AG04450 (cell line): Measurements from ENCODE around the gene FASTKD1. TPM values are rescaled to one million over a fixed set of nuclear protein-coding genes. Genes with fewer than 3 reads are reported as not detected.
"Not testable (repeated sequence)": the region's sequence is repeated elsewhere in the genome, so short reads cannot be mapped to it uniquely, and the experiment has no call there.

Experiments
- CTCF ChIA-PET: fragments of 300-600, 350-600 bp; formaldehyde crosslinking; extraction: SDS; loops from one replicate; lab custom pipeline; 2022; ENCODE audit warnings: antibody characterized with exemption, inconsistent platforms; lab: Charles Lee
- POLR2A ChIA-PET: fragments of 350-600 bp; formaldehyde crosslinking; extraction: SDS; loops from one replicate; lab custom pipeline; 2021; ENCODE audit warnings: antibody characterized with exemption, inconsistent platforms; lab: Yijun Ruan, JAX
- DNase-seq: peaks from one replicate; pipeline ENCODE4 v3.0.0-alpha.2; 2011; ENCODE audit warnings: low read depth, low spot score
- H3K27ac ChIP-seq: one replicate; pipeline ENCODE4 v1.5.1; 2012; ENCODE audit warnings: low read depth, low read length, control low read depth
- H3K27me3 ChIP-seq: one replicate; pipeline ENCODE4 v1.6.0; 2012; ENCODE audit warnings: low read length; ENCODE audit not compliant: control insufficient read depth, insufficient read depth
- H3K4me3 ChIP-seq: 2 replicates; pipeline ENCODE4 v1.5.1; 2011; ENCODE audit warnings: mild to moderate bottlenecking, low read depth, low read length, control low read depth
- H3K9me3 ChIP-seq: 2 replicates; pipeline ENCODE4 v1.5.1; 2012; ENCODE audit warnings: low read length; ENCODE audit not compliant: control insufficient read depth, insufficient read depth
- CTCF ChIP-seq: IDR thresholded peaks from 2 replicates; pipeline ENCODE4 v1.5.1; 2011; ENCODE audit warnings: low read depth, low read length, control low read depth, inconsistent platforms
- polyA plus RNA-seq: library from polyadenylated mRNA; depleted of rRNA; stranded (reverse); fragments of >200 nt; gene quantifications from 2 replicates; pipeline ENCODE4 v1.2.3, GENCODE V29; 2011

FASTKD1 gene
- polyA plus RNA-seq, 1 experiment = 23.1 TPM

- ChIA-PET POLR2A (no interaction called here), CTCF (interaction anchor here (1.4 kb wide), 1 partner anchor 120 kb away, joined by 3 read pairs; no protein-coding TSS in a partner anchor)
- DNase-seq = no peak
These were observed 2.1 kb downstream of the FASTKD1 start for GRCh38 chr2:169571571-169571970.

GRCh38 chr2:169570752-169571151 lies 2.9 kb downstream of the FASTKD1 start:
- H3K27me3 ChIP-seq, DNase-seq, CTCF ChIA-PET, POLR2A ChIA-PET, H3K27ac ChIP-seq, H3K9me3 ChIP-seq, H3K4me3 ChIP-seq: not testable (repeated sequence)

More at GRCh38 chr2:169571571-169571970, 2.1 kb downstream of the FASTKD1 start:
- Histone ChIP-seq H3K9me3 (no peaks in the 10 kb centered on the region; the same call in 1 of the 2 replicates), H3K27ac (no peak overlapping the region), H3K27me3 (no peaks in the 10 kb centered on the region), H3K4me3 (no peak overlapping the region)
- no peak for TF ChIP-seq CTCF

DNA sequence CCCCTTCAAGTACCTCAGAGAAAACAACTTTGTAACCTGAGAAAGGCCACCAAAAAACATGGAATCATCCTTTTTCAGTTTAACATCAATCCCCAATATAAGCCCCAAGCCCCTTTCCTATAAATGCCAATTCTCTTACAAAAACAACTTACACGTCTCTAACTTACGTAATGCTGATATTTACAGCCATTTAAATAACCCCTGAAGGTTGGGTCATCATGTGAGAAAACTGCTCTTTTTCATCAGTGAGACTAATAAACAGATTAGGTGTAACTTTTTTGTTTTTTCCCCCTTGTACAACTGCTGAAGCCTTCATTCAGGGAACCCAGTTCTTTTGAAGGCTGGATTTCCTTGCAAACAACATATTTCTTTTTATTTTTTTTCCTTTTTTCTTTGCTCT lies 3.7 kb downstream of the FASTKD1 start:
- no peak for TF ChIP-seq CTCF
- no peaks in the 10 kb centered on the region for H3K27me3 ChIP-seq
- no peak overlapping the region for H3K27ac ChIP-seq
- no peak for DNase-seq
- no peaks in the 10 kb centered on the region for H3K9me3 ChIP-seq
- CTCF ChIA-PET = no interaction called here
- H3K4me3 ChIP-seq = no peak overlapping the region
- POLR2A ChIA-PET = no interaction called here

DNA sequence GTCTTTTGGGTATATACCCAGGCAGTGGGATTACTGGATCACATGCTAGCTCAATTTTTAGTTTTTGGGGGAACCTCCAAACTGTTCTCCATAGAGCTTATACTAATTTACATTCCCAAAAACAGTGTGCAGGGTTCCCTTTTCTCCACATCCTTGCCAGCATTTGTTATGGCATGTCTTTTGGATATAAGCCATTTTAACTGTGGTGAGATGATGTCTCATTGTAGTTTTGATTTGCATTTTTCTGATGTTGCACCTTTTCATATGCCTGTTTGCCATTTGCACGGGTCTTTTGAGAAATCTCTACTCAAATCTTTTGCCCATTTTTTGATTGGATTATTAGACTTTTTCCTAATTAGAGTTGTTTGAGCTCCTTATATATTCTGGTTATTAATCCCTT lies 8.0 kb downstream of the FASTKD1 start:
- TF ChIP-seq CTCF = no peak
- DNase-seq = no peak
- H3K4me3 ChIP-seq = no peak overlapping the region
- H3K27me3 ChIP-seq = no peaks in the 10 kb centered on the region
- H3K27ac ChIP-seq = no peak overlapping the region
- POLR2A ChIA-PET = no interaction called here
- H3K9me3 ChIP-seq = no peaks in the 10 kb centered on the region
- CTCF ChIA-PET = interaction anchor here (0.6 kb wide), 1 partner anchor 38 kb away, joined by 3 read pairs; no protein-coding TSS in a partner anchor

DNA sequence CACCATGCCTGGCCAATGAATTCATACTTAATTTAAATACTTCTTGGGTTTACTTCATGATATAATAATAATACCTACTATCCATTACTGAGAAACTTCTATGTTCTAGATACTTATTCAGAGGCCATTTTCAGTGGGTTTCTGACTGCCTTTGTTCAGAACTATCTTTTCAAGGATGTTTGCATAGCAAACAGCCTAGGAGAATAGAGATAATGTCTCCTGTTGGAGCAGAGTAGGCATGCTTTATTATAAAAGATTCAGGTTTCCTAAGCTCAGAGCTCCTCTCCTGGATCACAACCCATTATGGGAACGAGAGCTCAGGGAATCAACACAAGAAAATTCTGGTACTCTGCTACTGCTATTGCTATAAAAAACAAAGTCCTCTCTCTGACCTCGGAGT lies 11.1 kb downstream of the FASTKD1 start:
- CTCF ChIA-PET = no interaction called here
- POLR2A ChIA-PET = no interaction called here
- Histone ChIP-seq H3K27ac (no peak overlapping the region), H3K27me3 (no peaks in the 10 kb centered on the region), H3K9me3 (no peaks in the 10 kb centered on the region), H3K4me3 (no peak overlapping the region)
- no peak for TF ChIP-seq CTCF
- DNase-seq = no peak

- DNase-seq, CTCF ChIA-PET, H3K9me3 ChIP-seq, H3K27me3 ChIP-seq, H3K27ac ChIP-seq, H3K4me3 ChIP-seq, POLR2A ChIA-PET: not testable (repeated sequence)
These were observed 11.6 kb downstream of the FASTKD1 start for GRCh38 chr2:169562084-169562483.
